Right kidney (tissue), 1 donor: ENCODE measurements around the gene CDH2.

Experiments
- DNase-seq: peaks from one replicate; pipeline ENCODE4 v3.0.0-alpha.2; 2016

The CDH2 gene

GRCh38 chr18:28174181-28174905, 2.6 kb downstream of the CDH2 start:
- DNase-seq: no peak

- DNase-seq: no peak
Observed at GRCh38 chr18:28171837-28172236, 5.1 kb downstream of the CDH2 start.

- no peak for DNase-seq
Observed at GRCh38 chr18:28168725-28169124, 8.2 kb downstream of the CDH2 start.

- no peak for DNase-seq
Observed at GRCh38 chr18:28167835-28168349, 9.0 kb downstream of the CDH2 start.

GRCh38 chr18:28164771-28165483, 12.0 kb downstream of the CDH2 start:
- DNase-seq: no peak

- no peak for DNase-seq
Observed at GRCh38 chr18:28163201-28163775, 13.6 kb downstream of the CDH2 start.

- DNase-seq: no peak
Observed at GRCh38 chr18:28161608-28162599, 15.0 kb downstream of the CDH2 start.

- no peak for DNase-seq
Observed at GRCh38 chr18:28159055-28159454, 17.9 kb downstream of the CDH2 start.

- DNase-seq: no peak
Observed at GRCh38 chr18:28158083-28158581, 18.8 kb downstream of the CDH2 start.

GRCh38 chr18:28153485-28154065, 23.4 kb downstream of the CDH2 start:
- no peak for DNase-seq

GRCh38 chr18:28152754-28153153, 24.2 kb downstream of the CDH2 start:
- DNase-seq: no peak

- no peak for DNase-seq
Observed at GRCh38 chr18:28152354-28152753, 24.6 kb downstream of the CDH2 start.

- no peak for DNase-seq
Observed at GRCh38 chr18:28151434-28151833, 25.5 kb downstream of the CDH2 start.

- no peak for DNase-seq
Observed at GRCh38 chr18:28150925-28151324, 26.0 kb downstream of the CDH2 start.

- DNase-seq: no peak
Observed at GRCh38 chr18:28149810-28150420, 27.0 kb downstream of the CDH2 start.

- no peak for DNase-seq
Observed at GRCh38 chr18:28147674-28148171, 29.2 kb downstream of the CDH2 start.

- no peak for DNase-seq
Observed at GRCh38 chr18:28143725-28144124, 33.2 kb downstream of the CDH2 start.

- DNase-seq: no peak
Observed at GRCh38 chr18:28138816-28139215, 38.1 kb downstream of the CDH2 start.

- DNase-seq: no peak
Observed at GRCh38 chr18:28136071-28136470, 40.9 kb downstream of the CDH2 start.

- no peak for DNase-seq
Observed at GRCh38 chr18:28134774-28135173, 42.2 kb downstream of the CDH2 start.

- no peak for DNase-seq
Observed at GRCh38 chr18:28132084-28132483, 44.8 kb downstream of the CDH2 start.
